ENCODE data around the gene L3MBTL4. TPM values are rescaled to one million over a fixed set of nuclear protein-coding genes. Genes with fewer than 3 reads are reported as not detected.

The L3MBTL4 gene
- total and polyA plus RNA-seq, 10 of the 15 experiments (the other 5 are each of a cell fraction or from before 2014, with no cell fraction given) = 1.3 to 8.7 (median 3.8) TPM

- ChIA-PET RAD21 (ENCODE audit: unreplicated experiment) (no interaction called here), SMC1A (ENCODE audit: uncharacterized antibody, unreplicated experiment) (interaction anchor here (0.9 kb wide), 1 partner anchor 161 kb away, joined by 4 read pairs; no protein-coding TSS in a partner anchor), CTCF (interaction anchor here (0.7 kb wide), 1 partner anchor 25 kb away, joined by 3 read pairs; no protein-coding TSS in a partner anchor), POLR2A (no interaction called here)
- Histone ChIP-seq H4K20me1 (ENCODE audit: control insufficient read depth, insufficient read depth) (no peaks in the 10 kb centered on the region), H3K27me3 (replicated peaks in 1 of 2; ENCODE audit: control insufficient read depth in 2 of 2, insufficient read depth in 2 of 2, low read length in 1 of 2) (no peaks in the 10 kb centered on the region), H3K79me2 (ENCODE audit: control insufficient read depth, insufficient read depth, low read length) (no peaks in the 10 kb centered on the region), H3K9ac (ENCODE audit: control insufficient read depth, insufficient read depth, low read length) (no peak overlapping the region), H3K9me3 (replicated peaks; ENCODE audit: control insufficient read depth, insufficient read depth, low read length) (peaks cover 2% of the 10 kb centered on the region), H2AFZ (ENCODE audit: control insufficient read depth, low read depth, low read length) (no peak overlapping the region), H3K4me2 (ENCODE audit: control insufficient read depth, insufficient read depth) (no peak overlapping the region), H3K27ac (ENCODE audit: control insufficient read depth, insufficient read depth) (no peak overlapping the region), H3K4me1 (ENCODE audit: control insufficient read depth, insufficient read depth, low read length) (no peaks in the 10 kb centered on the region), H3K36me3 (ENCODE audit: control insufficient read depth in 2 of 2, insufficient read depth in 2 of 2, low read length in 1 of 2) (no peaks in the 10 kb centered on the region), H3K4me3 (no peak overlapping the region)
- in situ Hi-C loops (cut with MboI) = no loop called here
- ATAC-seq (no peak; the same call in 2 of the 3 replicates), DNase-seq (ENCODE audit: low read depth, low spot score) (no peak), FAIRE-seq (no peak)
- no TSS peak for BruUV-seq (replicated peaks)
- TF ChIP-seq PAX8 (IDR thresholded peaks at IDR 0.05) = no peak
- peak; percentile 11 to 23 (median 11); a peak in 2 of 6 replicates for TF ChIP-seq CTCF (IDR thresholded peaks at IDR 0.05 in 2 of 3, conservative IDR thresholded peaks at IDR 0.05 in 1 of 3; ENCODE audit: control insufficient read depth in 2 of 3, extremely low read depth in 1 of 3, insufficient read depth in 1 of 3, low read depth in 3 of 3, low read length in 3 of 3)
- intact Hi-C loops (cut with micrococcal nuclease; ENCODE audit: unreplicated experiment) = no loop called here
Measured at GRCh38 chr18:6044773-6045172, 369.9 kb downstream of the L3MBTL4 start.

- intact Hi-C loops (cut with micrococcal nuclease; ENCODE audit: unreplicated experiment) = no loop called here
- H3K79me2 ChIP-seq (ENCODE audit: control insufficient read depth, insufficient read depth, low read length) = no peaks in the 10 kb centered on the region
- in situ Hi-C loops (cut with MboI) = no loop called here
- ChIA-PET RAD21 (ENCODE audit: unreplicated experiment) (no interaction called here), POLR2A (no interaction called here), SMC1A (ENCODE audit: uncharacterized antibody, unreplicated experiment) (interaction anchor here (0.9 kb wide), 1 partner anchor 161 kb away, joined by 4 read pairs; no protein-coding TSS in a partner anchor), CTCF (no interaction called here)
- ATAC-seq = no peak
- H3K36me3 ChIP-seq (ENCODE audit: control insufficient read depth in 2 of 2, insufficient read depth in 2 of 2, low read length in 1 of 2) = no peaks in the 10 kb centered on the region
- H3K9ac ChIP-seq (ENCODE audit: control insufficient read depth, insufficient read depth, low read length) = no peak overlapping the region
- H2AFZ ChIP-seq (ENCODE audit: control insufficient read depth, low read depth, low read length) = no peak overlapping the region
- no peak for DNase-seq (ENCODE audit: low read depth, low spot score)
- no peak overlapping the region for H3K4me3 ChIP-seq
- H4K20me1 ChIP-seq (ENCODE audit: control insufficient read depth, insufficient read depth) = no peaks in the 10 kb centered on the region
- FAIRE-seq = no peak
- H3K4me1 ChIP-seq (ENCODE audit: control insufficient read depth, insufficient read depth, low read length) = no peaks in the 10 kb centered on the region
- no TSS peak for BruUV-seq (replicated peaks)
- H3K27ac ChIP-seq (ENCODE audit: control insufficient read depth, insufficient read depth) = no peak overlapping the region
- no peaks in the 10 kb centered on the region for H3K27me3 ChIP-seq (replicated peaks in 1 of 2; ENCODE audit: control insufficient read depth in 2 of 2, insufficient read depth in 2 of 2, low read length in 1 of 2)
- H3K9me3 ChIP-seq (replicated peaks; ENCODE audit: control insufficient read depth, insufficient read depth, low read length) = peaks cover 2% of the 10 kb centered on the region
- WGBS (ENCODE audit: insufficient coverage, insufficient replicate concordance, low lambda C conversion rate, missing lambda C conversion rate) = 0% methylated on average over 1 of the region's 1 CpG
- no peak overlapping the region for H3K4me2 ChIP-seq (ENCODE audit: control insufficient read depth, insufficient read depth)
- no peak for TF ChIP-seq MEF2B (IDR thresholded peaks at IDR 0.05; ENCODE audit: partially characterized antibody, poor library complexity, severe bottlenecking)
- no peak for TF ChIP-seq CEBPZ (IDR thresholded peaks at IDR 0.05; ENCODE audit: low read depth, low read length)
- TF ChIP-seq CBFB (IDR thresholded peaks at IDR 0.05; ENCODE audit: low read depth) = no peak
- no peak for TF ChIP-seq POLR2AphosphoS5 (IDR thresholded peaks at IDR 0.05; ENCODE audit: low read length)
- TF ChIP-seq WRNIP1 (IDR thresholded peaks at IDR 0.05; ENCODE audit: borderline replicate concordance, low read depth, low read length) = no peak
- no peak for TF ChIP-seq IKZF2 (IDR thresholded peaks at IDR 0.05)
- TF ChIP-seq NFIC (IDR thresholded peaks at IDR 0.05; ENCODE audit: low read depth, low read length) = no peak
- no peak for TF ChIP-seq KAT2A (conservative IDR thresholded peaks at IDR 0.05; ENCODE audit: control insufficient read depth, low read depth, low read length)
- TF ChIP-seq MYB (IDR thresholded peaks at IDR 0.05; ENCODE audit: borderline replicate concordance, low read depth, low read length) = no peak
- TF ChIP-seq YY1 (IDR thresholded peaks at IDR 0.05; ENCODE audit: low read depth, low read length) = no peak
- no peak for TF ChIP-seq HDGF (IDR thresholded peaks at IDR 0.05)
Measured at GRCh38 chr18:6044319-6044718, 370.4 kb downstream of the L3MBTL4 start.
